ENCODE data around the gene CTXN3. TPM values are rescaled to one million over a fixed set of nuclear protein-coding genes. Genes with fewer than 3 reads are reported as not detected.

The CTXN3 gene
- total RNA-seq, 1 donor from 2014 or later = not detected

DNA sequence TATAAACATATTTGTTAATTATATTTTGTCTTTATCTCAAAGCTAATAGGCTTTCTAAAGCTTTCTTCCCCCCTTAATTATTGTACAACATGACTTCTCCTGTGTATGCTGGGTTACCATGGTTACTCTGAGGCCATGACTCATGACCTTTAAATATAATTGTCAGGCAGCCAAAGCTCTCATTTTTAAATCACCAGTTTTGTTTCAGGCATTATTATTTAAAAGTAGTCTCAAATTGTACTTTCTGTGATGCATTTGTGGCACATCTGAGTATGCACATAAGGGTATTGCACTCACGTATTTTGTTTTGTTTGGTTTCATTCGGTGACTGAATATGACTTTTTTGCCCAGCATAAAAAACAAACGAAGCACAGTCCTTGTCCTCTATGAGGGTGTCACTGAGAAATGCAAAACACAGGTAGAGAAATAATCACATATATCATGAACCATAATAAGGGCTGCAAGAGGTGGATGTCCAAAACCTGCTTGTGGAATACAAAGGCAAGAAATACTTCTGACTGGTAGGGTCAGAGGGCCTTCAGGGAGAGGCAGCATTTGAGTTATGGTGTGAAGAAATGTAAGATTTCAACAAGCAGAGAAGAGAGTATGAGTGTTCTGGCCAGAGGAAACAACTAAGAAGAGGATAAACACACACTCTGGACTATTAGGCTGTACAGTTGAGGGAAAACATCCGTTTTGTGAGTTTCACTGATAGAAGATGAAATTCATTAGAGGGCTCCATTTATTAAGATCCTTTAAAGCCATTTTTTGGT is 56.4 kb downstream of the CTXN3 start:
- intact Hi-C loops (cut with micrococcal nuclease) = no loop called here

GRCh38 chr5:127706691-127707090 is 57.8 kb downstream of the CTXN3 start:
- H3K4me3 Mint-ChIP-seq = no peak overlapping the region
- TF ChIP-seq CTCF (IDR thresholded peaks at IDR 0.05) = no peak
- H3K27me3 Mint-ChIP-seq = peaks cover 2% of the 10 kb centered on the region
- no peak for ATAC-seq (ENCODE audit: low read depth)
- intact Hi-C loops (cut with micrococcal nuclease) = no loop called here
- DNase-seq = no peak
- CTCF ChIA-PET = no interaction called here
- H3K9me3 Mint-ChIP-seq = no peaks in the 10 kb centered on the region
- POLR2A ChIA-PET = no interaction called here
- H3K27ac Mint-ChIP-seq = no peak overlapping the region
- H3K36me3 Mint-ChIP-seq (ENCODE audit: low read depth) = no peaks in the 10 kb centered on the region
- H3K4me1 Mint-ChIP-seq = no peaks in the 10 kb centered on the region

More for the DNA sequence above, 56.4 kb downstream of the CTXN3 start:
- no peak for TF ChIP-seq CTCF (IDR thresholded peaks at IDR 0.05)
- DNase-seq = no peak
- Mint-ChIP-seq H3K36me3 (ENCODE audit: low read depth) (no peaks in the 10 kb centered on the region), H3K9me3 (no peaks in the 10 kb centered on the region), H3K27me3 (peaks cover 2% of the 10 kb centered on the region), H3K4me3 (no peak overlapping the region), H3K4me1 (no peaks in the 10 kb centered on the region), H3K27ac (no peak overlapping the region)
- CTCF ChIA-PET = no interaction called here
- no peak for ATAC-seq (ENCODE audit: low read depth)
- POLR2A ChIA-PET = no interaction called here

- Mint-ChIP-seq H3K4me3 (no peak overlapping the region), H3K9me3 (no peaks in the 10 kb centered on the region)
Measured at GRCh38 chr5:127707209-127707608, 58.3 kb downstream of the CTXN3 start.

More at GRCh38 chr5:127707209-127707608, 58.3 kb downstream of the CTXN3 start:
- intact Hi-C loops (cut with micrococcal nuclease) = no loop called here
- H3K27ac Mint-ChIP-seq = no peak overlapping the region
- POLR2A ChIA-PET = no interaction called here
- no peaks in the 10 kb centered on the region for H3K36me3 Mint-ChIP-seq (ENCODE audit: low read depth)
- CTCF ChIA-PET = no interaction called here
- no peak for TF ChIP-seq CTCF (IDR thresholded peaks at IDR 0.05)
- DNase-seq = no peak
- H3K27me3 Mint-ChIP-seq = peaks cover 2% of the 10 kb centered on the region
- no peaks in the 10 kb centered on the region for H3K4me1 Mint-ChIP-seq
- ATAC-seq (ENCODE audit: low read depth) = no peak

Other genes with a start within 250 kb of the CTXN3 start
- gene PRRC1, start 131.4 kb upstream of the CTXN3 start, total RNA-seq = 33.6 and 34.7 TPM in 2 replicates
- gene CCDC192, start 54.3 kb downstream of the CTXN3 start, total RNA-seq = not detected in 2 replicates